A549 treated with CpdA at 1 μM for 4 hours (cell line): ENCODE data around the gene LUZP2. TPM values are rescaled to one million over a fixed set of nuclear protein-coding genes. Genes with fewer than 3 reads are reported as not detected.

Source experiments
- total RNA-seq: library from RNA; stranded (reverse); fragments of 200-300 nt; extraction: Qiagen RNA extraction; gene quantifications from 5 replicates; pipeline ENCODE4 v1.2.3, GENCODE V29; 2022; ENCODE audit warnings: low read depth

Gene LUZP2
- total RNA-seq, result not detected in 5 replicates

DNA sequence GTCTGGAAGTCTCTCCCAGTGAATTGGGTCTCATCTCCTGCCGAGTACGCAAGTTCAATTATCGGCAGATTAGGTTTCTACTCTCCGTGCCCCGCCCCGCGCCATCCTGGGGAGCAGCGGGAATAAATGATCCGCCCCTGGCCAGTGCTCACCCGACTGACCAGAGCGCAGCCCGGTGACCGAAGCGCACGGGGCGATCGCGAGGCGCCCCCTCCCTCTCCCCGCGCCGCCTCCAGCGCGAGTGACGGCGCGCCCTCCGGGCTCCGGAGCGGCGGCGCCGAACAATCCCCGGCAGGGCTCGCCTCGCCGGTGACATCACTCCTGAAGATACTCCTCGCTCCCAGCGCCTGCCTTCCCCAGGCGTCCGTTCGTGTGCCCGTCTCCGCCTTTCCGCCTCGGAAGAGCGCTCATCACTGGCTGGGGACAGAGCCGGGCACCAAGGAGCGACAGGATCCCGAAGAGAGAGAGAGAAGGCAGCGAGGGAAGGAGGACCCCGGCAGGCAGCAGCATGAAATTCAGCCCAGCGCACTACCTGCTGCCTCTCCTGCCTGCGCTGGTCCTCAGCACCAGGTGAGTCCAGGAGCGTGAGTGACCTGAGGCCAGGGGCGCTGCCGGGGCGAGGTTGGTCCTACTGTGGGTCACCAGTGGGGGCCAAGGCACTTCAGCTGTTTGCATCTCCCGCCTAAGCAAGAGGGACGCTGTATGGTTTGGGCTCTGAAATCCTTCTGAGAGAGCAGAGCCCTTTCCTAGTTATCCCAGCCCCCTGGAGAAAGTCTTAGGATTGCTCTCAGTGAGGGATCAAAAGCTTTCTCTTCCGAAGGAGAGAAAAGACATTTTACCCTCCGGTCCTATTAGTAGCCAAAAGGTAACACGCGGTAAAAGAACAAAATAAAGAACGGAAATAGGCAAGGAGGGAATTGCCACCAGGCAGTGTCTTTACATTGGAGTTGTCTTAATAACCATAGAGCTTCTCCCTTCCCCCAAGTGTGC lies at the start of gene LUZP2:
TSS of gene LUZP2 (plus strand) at position 318 of the 990 bp plus-strand sequence.

